Sciatic nerve (tissue), 2 donors: ENCODE results near the gene EGFL7. TPM values are rescaled to one million over a fixed set of nuclear protein-coding genes. Genes with fewer than 3 reads are reported as not detected.

Source experiments
- ATAC-seq: fragments of 200-7000 bp; cut with Tn5 transposase; one replicate; pipeline ENCODE4 v1.9.1; 2020; ENCODE audit warnings: mild to moderate bottlenecking, moderate library complexity
- DNase-seq: peaks from one replicate; pipeline ENCODE4 v3.0.0-alpha.2; 2020; ENCODE audit warnings: low spot score
- intact Hi-C: fragments of 100-400 bp; cut with DNase I; formaldehyde crosslinking; loops from one replicate; pipeline ENCODE4 v1.14.2; 2022
- total RNA-seq: library from RNA; stranded (reverse); fragmentation: NEBNext Ultra II Directional; extraction: Animal tissue kit (Norgen Biotek cat#: 25700); gene quantifications from one replicate; pipeline ENCODE4 v1.2.1, GENCODE V29; 2021
- donor health status: DM: no; HTN: no; CAD: no.
- donor health status: DM: no; HTN: no; CAD: no.

EGFL7 gene
- total RNA-seq, 1 donor from 2014 or later = 242 TPM

DNA sequence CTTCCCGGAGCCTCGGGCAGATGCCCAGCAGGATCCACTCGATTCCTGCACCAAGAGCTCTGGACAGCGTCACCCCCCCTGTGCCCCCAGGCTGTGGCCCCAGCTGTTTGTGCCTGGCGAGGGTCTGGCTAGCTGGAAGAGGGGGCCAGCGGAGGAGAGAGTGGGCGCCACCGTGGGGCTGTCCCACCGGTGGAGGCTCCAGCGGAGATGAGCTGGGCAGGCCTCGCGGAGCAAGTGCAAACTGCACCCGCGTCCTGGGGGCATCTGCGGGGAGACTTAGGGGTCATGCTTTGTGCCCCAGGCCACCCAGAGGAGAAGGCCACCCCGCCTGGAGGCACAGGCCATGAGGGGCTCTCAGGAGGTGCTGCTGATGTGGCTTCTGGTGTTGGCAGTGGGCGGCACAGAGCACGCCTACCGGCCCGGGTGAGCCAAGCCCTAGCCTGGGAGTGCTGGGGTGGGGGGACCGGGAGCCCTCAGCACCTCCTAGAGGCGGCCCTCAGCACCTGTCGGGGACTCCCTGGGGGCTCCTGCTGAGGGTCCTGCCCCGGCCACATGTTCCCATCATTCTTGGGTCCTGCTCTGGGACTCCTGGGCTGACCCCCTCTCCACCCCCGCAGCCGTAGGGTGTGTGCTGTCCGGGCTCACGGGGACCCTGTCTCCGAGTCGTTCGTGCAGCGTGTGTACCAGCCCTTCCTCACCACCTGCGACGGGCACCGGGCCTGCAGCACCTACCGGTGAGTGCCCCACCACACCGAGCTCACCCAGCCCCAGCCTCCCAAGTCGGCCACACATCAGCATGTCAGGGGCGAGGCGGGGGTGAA lies 5.4 kb downstream of the EGFL7 start:
- DNase-seq (no peak), ATAC-seq (no peak)
- intact Hi-C loops = no loop called here

DNA sequence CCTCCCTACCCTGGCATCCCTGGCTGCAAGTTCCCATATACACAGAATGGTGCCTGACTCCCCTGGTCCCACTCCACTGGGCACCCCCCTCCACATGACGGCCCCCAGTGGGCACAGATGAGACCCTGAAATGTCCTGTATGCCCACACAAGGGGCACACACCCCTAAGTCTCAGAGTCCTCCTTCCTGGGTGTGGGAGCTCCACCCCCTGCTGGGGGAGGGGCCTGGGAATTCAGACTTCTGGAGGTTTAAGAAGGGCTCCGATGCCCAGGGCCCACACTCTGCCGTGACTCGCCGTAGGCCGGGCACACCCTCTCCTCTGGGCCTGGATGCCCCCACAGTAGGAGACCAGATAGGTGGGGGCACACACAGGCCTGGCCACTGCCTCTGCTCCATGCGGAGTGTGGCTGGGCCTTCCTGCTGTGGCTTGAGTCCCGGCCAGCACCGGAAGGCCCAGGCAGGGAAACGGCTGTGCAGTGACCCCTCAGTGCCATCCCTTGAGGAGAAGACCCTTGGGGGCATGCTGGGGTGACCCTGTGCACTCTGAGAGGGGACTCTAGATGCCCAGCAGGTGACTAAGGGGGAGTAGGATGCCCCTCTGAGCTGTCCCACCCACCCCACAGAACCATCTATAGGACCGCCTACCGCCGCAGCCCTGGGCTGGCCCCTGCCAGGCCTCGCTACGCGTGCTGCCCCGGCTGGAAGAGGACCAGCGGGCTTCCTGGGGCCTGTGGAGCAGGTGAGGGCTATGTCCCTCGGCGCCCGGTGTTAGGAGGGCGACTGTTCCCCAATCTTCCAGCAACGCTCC lies 6.5 kb downstream of the EGFL7 start:
- DNase-seq (no peak), ATAC-seq (no peak)
- intact Hi-C loops = no loop called here

DNA sequence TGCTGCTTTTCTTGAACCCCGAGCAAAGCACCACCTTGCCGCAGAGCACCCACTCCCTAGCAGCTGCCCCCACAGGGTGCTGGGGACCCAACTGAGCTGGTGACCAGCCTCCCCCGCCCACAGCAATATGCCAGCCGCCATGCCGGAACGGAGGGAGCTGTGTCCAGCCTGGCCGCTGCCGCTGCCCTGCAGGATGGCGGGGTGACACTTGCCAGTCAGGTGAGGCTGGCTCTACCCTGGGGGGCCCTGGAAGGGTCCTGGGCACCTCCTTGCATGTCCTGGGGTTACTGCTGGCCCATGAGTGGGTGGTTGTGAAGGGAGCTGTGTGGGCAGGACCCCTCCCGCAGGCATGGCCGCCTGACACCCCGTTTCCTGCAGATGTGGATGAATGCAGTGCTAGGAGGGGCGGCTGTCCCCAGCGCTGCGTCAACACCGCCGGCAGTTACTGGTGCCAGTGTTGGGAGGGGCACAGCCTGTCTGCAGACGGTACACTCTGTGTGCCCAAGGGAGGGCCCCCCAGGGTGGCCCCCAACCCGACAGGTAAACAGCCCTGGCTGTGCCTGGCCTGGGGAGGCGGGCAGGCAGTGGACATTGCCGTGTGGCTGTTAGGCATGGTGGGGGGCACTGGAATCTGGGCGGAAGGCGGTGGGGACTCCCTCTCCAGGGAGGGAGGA lies 7.2 kb downstream of the EGFL7 start:
- ATAC-seq = no peak
- intact Hi-C loops = no loop called here
- DNase-seq = no peak

DNA sequence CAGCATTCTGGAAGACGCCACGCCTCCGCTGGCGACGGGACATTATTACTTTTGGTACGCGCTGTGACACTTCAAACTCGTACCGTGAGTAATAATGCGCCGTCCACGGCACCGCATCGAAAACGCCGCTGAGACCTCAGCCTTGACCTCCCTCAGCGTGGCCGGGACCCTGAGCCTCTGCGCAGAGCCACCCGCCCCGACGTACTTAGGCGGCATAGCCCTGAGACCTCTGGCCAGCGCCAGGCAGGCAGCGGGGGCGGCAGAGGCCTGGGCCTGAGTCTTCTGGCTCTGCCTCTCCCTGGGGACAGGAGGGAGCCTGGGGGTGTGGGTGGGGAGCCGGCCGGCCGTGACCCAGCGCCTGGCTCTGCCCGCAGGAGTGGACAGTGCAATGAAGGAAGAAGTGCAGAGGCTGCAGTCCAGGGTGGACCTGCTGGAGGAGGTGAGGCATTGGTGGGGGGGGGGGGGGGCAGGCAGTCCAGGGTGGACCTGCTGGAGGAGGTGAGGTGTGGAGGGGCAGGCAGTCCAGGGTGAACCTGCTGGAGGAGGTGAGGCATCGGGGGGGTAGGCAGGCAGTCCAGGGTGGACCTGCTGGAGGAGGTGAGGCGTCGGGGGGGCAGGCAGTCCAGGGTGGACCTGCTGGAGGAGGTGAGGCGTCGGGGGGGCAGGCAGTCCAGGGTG lies 8.0 kb downstream of the EGFL7 start:
- intact Hi-C loops = no loop called here
- ATAC-seq (no peak), DNase-seq (no peak)

DNA sequence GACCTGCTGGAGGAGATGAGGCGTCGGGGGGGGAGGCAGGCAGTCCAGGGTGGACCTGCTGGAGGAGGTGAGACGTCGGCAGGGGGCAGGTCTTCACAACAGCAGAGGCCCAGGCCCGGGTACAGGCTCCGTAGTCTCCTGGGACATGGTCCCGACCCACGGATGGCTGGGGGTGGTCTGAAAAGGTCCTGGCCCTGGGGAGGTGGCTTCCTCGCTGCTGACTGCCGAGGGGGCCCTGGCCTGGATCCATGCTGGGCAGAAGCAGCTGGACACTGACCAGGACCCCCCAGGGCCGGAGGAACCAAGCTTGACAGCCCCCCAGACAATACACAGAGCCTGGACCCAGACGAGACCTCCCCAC lies 8.5 kb downstream of the EGFL7 start:
- intact Hi-C loops = no loop called here
- DNase-seq (no peak), ATAC-seq (no peak)

DNA sequence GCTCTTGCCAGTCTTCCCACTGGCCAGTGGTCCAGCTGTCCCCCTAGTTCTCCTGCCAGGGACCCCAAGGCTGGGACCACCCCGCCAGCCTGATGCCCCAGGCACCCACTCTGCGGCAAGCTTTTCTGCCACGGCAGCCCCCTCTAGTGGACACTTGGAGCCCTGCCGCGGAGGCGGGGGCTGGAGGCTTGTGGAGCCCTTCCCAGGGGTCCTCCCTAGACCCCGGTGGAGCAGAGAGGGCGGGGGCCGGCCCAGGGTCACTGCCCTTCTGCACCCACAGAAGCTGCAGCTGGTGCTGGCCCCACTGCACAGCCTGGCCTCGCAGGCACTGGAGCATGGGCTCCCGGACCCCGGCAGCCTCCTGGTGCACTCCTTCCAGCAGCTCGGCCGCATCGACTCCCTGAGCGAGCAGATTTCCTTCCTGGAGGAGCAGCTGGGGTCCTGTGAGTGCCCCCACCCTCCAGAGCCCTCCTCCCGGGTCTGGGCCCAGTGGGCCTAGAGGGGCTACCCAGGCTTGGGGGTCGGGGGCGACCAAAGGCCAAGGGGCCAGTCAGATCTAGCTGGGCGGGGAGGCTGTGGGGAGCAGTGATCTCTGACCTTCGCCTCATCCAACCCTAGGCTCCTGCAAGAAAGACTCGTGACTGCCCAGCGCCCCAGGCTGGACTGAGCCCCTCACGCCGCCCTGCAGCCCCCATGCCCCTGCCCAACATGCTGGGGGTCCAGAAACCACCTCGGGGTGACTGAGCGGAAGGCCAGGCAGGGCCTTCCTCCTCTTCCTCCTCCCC lies 9.1 kb downstream of the EGFL7 start:
- intact Hi-C loops = no loop called here
- ATAC-seq = peak; percentile 50
- no peak for DNase-seq

DNA sequence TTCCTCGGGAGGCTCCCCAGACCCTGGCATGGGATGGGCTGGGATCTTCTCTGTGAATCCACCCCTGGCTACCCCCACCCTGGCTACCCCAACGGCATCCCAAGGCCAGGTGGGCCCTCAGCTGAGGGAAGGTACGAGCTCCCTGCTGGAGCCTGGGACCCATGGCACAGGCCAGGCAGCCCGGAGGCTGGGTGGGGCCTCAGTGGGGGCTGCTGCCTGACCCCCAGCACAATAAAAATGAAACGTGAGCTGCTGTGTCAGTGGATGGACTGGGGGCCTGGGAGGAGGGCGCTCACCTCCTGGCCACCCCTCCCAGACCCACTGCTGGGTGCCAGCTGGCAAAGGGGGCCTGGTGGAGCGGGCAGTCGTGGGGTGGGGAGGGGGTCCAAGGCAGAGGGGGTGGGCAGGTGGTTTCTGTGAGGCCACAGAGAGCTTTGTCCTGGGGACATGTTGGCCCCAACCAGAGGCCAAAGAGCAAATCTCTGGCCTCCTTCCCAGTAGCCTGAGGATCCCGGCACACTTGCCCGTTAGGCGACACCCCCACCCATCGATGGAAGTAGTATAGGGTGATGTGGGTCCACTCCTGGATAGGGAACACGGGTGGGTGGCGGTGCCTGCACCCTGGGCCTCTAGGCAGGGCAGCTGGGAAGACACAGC lies 9.8 kb downstream of the EGFL7 start:
- DNase-seq = no peak
- ATAC-seq = peak; percentile 13
- intact Hi-C loops = no loop called here

DNA sequence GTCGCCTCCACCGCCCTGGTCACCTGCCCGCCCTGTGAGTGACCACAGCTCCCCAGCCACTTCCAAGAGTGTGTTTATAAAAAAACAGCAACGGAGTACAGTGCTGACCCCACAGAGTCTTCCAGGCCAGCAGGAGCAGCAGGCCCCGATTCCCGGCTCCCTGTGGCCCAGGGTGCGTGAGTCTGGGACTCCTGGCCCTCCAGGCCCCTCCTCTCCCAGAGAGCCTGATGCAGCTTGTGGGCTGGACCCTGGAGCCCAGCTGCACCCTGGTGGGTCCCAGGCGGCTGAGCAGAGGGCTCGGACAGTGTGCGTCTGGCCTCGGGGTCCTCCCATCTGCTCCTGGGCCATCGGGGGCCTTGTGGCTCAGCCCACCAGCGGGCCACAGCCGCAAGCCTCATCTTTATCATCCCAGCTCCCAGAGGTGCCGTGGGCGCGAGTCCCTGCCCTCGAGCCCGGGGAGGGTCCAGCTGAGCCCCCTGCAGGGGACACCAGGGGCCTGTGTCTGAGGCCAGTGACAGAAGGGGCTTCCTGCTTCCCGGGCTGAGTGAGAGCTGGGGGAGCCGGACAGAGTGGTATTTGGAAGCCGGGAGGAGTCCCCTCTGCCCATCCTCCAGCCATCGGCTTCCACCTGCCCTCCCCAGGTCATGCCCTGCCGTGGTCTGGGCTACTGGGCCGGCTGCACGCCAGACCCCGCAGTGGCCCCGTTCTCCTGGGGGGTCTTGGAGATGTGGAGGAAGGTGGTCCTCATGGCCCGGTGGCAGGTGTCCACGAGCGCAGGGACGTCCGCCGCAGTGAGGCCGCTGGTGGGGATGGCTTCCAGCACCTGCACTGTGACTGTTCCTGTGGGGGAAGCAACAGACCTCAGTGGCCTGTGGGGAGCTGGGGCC lies 10.6 kb downstream of the EGFL7 start:
- no peak for DNase-seq
- ATAC-seq = no peak
- intact Hi-C loops = no loop called here

DNA sequence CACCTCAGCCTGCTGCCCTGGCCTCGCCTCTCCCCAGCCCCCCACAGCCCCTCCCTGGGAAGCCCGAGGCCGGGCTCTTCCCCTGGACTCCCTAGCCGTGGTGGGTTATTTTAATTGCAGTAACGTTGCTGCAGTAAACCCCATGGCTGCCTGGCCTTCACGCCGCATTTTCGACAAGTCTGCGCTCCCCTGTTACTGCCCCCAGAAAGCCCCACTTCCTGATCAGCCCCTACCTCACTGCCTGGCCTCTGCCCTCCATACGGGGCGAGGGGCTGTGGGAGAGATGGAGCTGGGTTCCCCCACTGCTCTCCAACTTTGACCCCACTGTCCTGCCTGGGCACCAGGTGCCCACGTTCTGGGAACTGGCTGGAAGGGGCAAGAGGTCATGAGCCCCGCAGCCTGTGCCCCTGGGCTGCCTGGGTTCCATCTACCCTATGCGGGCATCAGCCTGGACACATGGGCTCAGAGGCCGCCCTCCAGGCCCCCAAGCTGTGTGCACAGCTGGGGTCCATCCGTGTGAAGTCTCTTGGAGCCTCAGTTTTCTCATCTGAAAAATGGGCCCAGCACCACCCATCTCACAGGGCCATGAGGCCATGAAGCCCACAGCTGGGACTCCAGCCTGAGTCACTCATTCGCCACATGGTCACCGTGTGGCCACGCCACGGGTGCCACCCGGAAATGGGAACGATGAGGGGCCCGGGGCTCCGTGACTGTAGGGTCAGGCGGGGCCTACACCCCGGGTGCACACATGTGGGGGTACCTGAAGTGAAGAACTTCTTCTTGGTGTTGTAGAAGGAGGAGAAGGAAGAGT lies 11.5 kb downstream of the EGFL7 start:
- DNase-seq (no peak), ATAC-seq (no peak)
- intact Hi-C loops = no loop called here

DNA sequence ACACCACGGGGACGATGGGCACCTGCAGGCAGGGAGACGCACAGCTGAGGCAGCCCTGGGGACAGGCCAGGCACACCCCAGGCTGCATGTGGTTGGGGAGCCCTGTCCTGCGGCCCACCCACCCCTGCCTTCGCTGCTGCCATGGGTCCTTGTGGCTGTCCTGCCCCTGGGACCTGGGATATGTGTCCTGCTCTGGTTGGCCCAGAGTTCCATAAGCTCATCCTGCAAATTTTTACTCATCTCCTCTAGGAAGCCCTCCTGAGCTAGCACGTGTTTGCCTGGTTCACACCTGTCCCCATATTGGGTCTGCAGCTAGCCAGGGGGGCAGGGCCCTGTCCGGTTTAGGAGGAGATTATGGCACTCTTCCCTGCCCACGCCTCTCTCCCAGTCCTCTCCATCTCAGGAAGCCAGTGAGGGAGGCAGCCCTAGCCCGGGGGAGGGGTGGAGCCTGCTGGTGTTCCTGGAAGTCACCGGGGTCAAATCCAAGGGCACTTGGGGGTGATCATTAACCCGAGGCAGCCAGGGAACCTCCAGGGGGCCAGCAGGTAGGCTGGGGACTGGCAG lies 12.2 kb downstream of the EGFL7 start:
- ATAC-seq (no peak), DNase-seq (no peak)
- intact Hi-C loops = no loop called here

DNA sequence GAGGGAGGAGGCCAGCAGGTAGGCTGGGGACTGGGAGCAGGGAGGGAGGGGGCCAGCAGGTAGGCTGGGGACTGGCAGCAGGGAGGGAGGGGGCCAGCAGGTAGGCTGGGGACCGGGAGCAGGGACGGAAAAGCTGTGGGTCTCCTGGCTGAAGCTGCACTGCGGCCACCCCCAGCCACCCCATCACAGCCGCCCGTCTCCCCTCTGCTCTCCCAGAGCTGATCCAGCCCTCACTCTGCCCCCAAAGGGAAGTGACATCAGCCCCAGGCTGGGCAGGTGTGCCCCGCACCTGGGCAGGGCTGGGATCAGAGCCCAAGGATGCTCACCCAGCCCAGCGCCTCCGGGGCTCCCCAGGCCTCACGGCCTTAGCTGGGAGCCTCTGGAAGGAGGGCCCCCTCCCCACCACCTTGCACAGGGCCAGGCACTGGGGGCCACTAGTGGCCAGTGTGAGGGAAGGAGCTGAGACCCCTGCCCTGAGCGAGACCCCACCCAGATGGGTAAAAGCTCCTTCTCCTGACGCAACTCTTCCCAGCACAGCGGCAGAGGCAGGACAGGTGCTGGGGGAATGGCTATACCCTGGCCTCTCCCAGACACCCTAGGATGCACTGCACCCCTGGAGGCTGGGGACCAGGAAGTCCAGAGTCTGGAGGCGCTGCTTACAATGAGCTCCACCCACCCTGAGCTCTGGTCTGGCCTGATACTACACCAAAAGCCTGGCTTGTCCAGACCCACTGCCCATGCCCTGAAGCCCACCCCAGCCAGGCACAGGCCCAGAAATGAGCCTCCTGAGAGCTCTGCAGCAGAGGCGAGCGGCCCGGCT lies 13.0 kb downstream of the EGFL7 start:
- intact Hi-C loops = no loop called here
- no peak for ATAC-seq
- DNase-seq = no peak

DNA sequence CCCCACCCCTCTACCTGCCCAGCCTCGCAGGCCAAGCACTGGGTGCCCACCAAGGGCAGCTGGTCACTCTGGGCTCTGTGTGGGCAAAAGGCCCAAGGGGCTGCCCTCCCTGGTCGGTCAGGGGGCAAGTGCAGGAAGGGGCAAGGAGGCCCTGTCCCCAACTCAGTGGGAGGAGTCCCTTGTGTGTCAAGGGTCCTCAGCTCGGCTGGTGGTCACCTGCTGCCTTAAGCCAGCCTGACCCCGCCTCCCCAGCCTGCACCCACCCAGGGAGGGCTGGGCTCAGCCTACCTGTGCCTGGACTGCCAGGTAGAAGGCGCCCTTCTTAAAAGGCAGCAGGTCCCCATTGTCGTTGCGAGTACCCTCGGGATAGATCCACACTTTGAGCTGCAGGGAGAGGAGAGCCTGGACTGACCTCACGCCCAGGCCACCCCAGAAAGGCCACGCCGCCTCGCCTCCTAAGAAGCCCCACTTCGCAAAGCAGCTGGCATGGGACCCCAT lies 13.6 kb downstream of the EGFL7 start:
- intact Hi-C loops = no loop called here
- ATAC-seq (no peak), DNase-seq (no peak)

DNA sequence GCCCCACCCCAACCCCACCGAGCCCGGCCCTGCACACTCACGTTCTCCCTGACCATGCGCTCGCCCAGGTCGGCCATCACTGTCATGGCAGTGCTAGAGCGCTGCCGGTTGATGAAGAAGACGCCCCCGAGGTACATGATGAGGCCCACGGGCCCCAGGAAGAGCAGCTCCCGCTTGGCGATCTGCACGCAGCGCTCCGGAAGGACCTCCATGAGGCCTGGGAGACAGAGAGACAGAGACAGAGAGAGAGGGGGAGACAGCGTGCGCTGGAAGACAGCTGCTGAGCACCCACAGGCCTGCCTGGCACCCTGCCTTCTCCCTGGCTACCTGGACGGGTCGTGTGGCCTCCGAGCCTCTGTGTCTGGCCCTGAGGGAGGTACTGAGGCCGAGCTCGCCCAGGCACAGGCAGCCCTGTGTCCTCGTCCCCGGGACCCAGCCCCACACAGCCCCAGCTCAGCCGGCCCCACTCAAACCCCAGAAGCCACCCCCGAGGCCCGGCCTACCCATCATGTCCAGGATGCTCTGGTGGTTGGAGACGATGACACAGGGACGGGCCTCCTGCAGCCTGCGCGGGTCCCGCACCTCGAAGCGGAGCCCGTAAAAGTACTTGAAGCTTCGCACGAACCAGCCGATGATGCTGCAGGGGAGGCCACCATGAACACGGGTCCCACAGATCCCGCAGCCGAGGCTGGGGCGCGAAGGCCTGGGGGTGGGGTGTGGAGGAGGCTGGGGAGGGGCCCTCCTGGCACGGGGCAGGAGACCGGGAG lies 14.4 kb downstream of the EGFL7 start:
- intact Hi-C loops = no loop called here
- DNase-seq (no peak), ATAC-seq (no peak)

DNA sequence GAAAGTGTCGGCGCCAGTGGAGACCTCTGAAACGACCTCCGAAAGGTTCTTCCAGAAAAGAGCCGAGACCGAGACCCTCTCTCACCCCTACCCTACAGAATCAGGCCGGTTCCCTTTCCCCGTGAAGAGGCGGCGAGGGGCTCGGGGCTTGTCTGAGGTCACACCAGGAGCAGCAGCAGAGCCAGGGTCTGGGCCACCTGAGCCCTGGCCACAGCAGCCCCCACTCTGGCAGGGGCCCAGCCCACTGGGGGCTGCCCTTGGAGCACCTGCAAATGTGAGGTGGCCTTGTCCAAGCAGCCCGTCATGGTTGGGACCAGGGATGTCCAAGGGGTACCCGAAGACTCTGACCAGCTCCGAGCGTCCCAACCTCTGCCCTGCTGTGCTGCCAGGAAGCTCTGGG lies 15.3 kb downstream of the EGFL7 start:
- no peak for DNase-seq
- intact Hi-C loops = no loop called here
- ATAC-seq = no peak

DNA sequence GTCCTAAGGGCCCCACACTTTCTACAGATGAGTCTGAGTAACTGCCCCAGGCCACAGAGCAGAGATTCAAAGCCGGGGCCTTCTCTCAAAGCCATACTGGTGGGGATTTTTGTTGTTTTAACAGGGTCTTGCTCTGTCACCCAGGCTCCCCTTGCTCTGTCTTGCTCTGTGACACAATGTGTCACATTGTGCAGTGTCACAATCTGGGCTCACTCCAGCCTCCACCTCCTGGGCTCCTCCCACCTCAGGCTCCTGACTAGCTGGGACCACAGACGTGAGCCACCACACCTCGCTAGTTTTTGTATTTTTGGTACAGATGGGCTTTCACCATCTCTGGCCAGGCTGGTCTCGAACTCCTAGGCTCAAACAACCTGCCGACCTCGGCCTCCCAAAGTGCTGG lies 15.9 kb downstream of the EGFL7 start:
- no peak for DNase-seq
- intact Hi-C loops = no loop called here
- ATAC-seq = no peak
